Right cardiac atrium (tissue), 5 donors: Measurements from ENCODE around the gene RADIL. TPM values are rescaled to one million over a fixed set of nuclear protein-coding genes. Genes with fewer than 3 reads are reported as not detected.

Experiments
- ATAC-seq, 2 donors: fragments of 200-7000 bp; cut with Tn5 transposase; one replicate each; pipeline versions ENCODE4 v1.8.0 to v1.9.1; 2020; ENCODE audit warnings: moderate library complexity in 2 of 2, mild to moderate bottlenecking in 1 of 2
- DNase-seq, 3 donors: peaks; one replicate each; pipeline ENCODE4 v3.0.0-alpha.2; 2020
- H3K27ac ChIP-seq: one replicate; pipeline ENCODE4 v1.5.1; 2013; ENCODE audit warnings: mild to moderate bottlenecking, low read length, control low read depth, moderate library complexity
- H3K27me3 ChIP-seq: one replicate; pipeline ENCODE4 v1.6.1; 2013; ENCODE audit not compliant: control insufficient read depth, insufficient read depth
- H3K4me1 ChIP-seq: one replicate; pipeline ENCODE4 v1.6.1; 2013; ENCODE audit warnings: low read length; ENCODE audit not compliant: control insufficient read depth, insufficient read depth
- H3K4me3 ChIP-seq: one replicate; pipeline ENCODE4 v1.5.1; 2013; ENCODE audit warnings: low read length, control low read depth
- H3K9me3 ChIP-seq: one replicate; pipeline ENCODE4 v1.6.1; 2013; ENCODE audit warnings: low read length; ENCODE audit not compliant: control insufficient read depth
- WGBS: extraction: QIAGEN DNeasy Blood & Tissue Kit; methylation state at CpG from one replicate; pipeline ENCODE4 v1.1.7; 2013; 5-methylcytosine and 5-hydroxymethylcytosine counted together
- intact Hi-C, 4 donors: fragments of 100-400 bp; cut with DNase I; formaldehyde crosslinking; loops; one replicate each; pipeline versions ENCODE4 v1.11.0 to v1.14.0; 2022 to 2023
- polyA plus RNA-seq: library from polyadenylated mRNA; stranded (reverse); fragments of 200-250 nt; gene quantifications from one replicate; pipeline ENCODE4 v1.2.3, GENCODE V29; 2013
- total RNA-seq, 4 donors: library from RNA; stranded (reverse); fragmentation: NEBNext Ultra II Directional; extraction: Animal tissue kit (Norgen Biotek cat#: 25700); gene quantifications; one replicate each; pipeline ENCODE4 v1.2.1, GENCODE V29; 2021
- donor health status: healthy with polysubstance abuse.
- donor health status: DM: no; HTN: yes; CAD: no.
- donor health status: DM: no; HTN: no; CAD: no.
- donor health status: DM: no; HTN: yes; CAD: no; lungs with severe emphysema.
- donor health status: DM: yes; HTN: yes; CAD: no.

Gene RADIL
- total and polyA plus RNA-seq, 5 donors, result 4.7 to 12.0 (median 8.6) TPM

- Histone ChIP-seq H3K4me1 (no peaks in the 10 kb centered on the region), H3K4me3 (no peak overlapping the region), H3K27me3 (no peaks in the 10 kb centered on the region), H3K27ac (no peak overlapping the region), H3K9me3 (no peaks in the 10 kb centered on the region)
- DNase-seq (peak; percentile 60 to 86 (median 82)), ATAC-seq (peak; percentile 19 to 43)
- 81% methylated on average over 26 of the region's 26 CpGs for WGBS
- intact Hi-C loops, result loop anchor here in 2 of 4 donors (10.0 kb wide), 2 partner anchors 95 to 295 kb away; partner anchors contain the start of gene RADIL (in 1 of the 2)
Measured at GRCh38 chr7:4789194-4790077, 94.1 kb downstream of the RADIL start.

- DNase-seq, result peak in 2 of 3 donors; percentile 62 to 73
- WGBS, result 92% methylated on average over 27 of the region's 27 CpGs
- intact Hi-C loops, result no loop called here
Measured at GRCh38 chr7:4788627-4789189, 94.8 kb downstream of the RADIL start.

GRCh38 chr7:4787947-4788626, 95.4 kb downstream of the RADIL start:
- Histone ChIP-seq H3K4me3 (no peak overlapping the region), H3K9me3 (no peaks in the 10 kb centered on the region), H3K27ac (no peak overlapping the region), H3K27me3 (no peaks in the 10 kb centered on the region), H3K4me1 (no peaks in the 10 kb centered on the region)
- 84% methylated on average over 23 of the region's 23 CpGs for WGBS
- ATAC-seq (no peak), DNase-seq (peak in 2 of 3 donors; percentile 53 to 68)
- intact Hi-C loops, result no loop called here

More at GRCh38 chr7:4788627-4789189, 94.8 kb downstream of the RADIL start:
- ATAC-seq, result no peak
- H3K4me1 ChIP-seq, result no peaks in the 10 kb centered on the region
- H3K9me3 ChIP-seq, result no peaks in the 10 kb centered on the region
- no peaks in the 10 kb centered on the region for H3K27me3 ChIP-seq
- H3K4me3 ChIP-seq, result no peak overlapping the region
- H3K27ac ChIP-seq, result no peak overlapping the region

GRCh38 chr7:4787541-4787940, 96.0 kb downstream of the RADIL start:
- Histone ChIP-seq H3K27ac (no peak overlapping the region), H3K4me3 (no peak overlapping the region), H3K9me3 (no peaks in the 10 kb centered on the region), H3K4me1 (no peaks in the 10 kb centered on the region), H3K27me3 (no peaks in the 10 kb centered on the region)
- intact Hi-C loops, result no loop called here
- DNase-seq, result peak in 2 of 3 donors; percentile 57 to 58
- no peak for ATAC-seq
- WGBS, result 93% methylated on average over 17 of the region's 17 CpGs

GRCh38 chr7:4786015-4786414, 97.5 kb downstream of the RADIL start:
- Histone ChIP-seq H3K9me3 (no peaks in the 10 kb centered on the region), H3K27me3 (no peaks in the 10 kb centered on the region), H3K27ac (no peak overlapping the region), H3K4me1 (no peaks in the 10 kb centered on the region), H3K4me3 (no peak overlapping the region)
- ATAC-seq (no peak), DNase-seq (peak in 1 of 3 donors; percentile 48)
- intact Hi-C loops, result no loop called here
- WGBS, result 94% methylated on average over 17 of the region's 17 CpGs

- no peak for ATAC-seq
- 91% methylated on average over 20 of the region's 20 CpGs for WGBS
- intact Hi-C loops, result no loop called here
- H3K4me3 ChIP-seq, result no peak overlapping the region
- DNase-seq, result peak in 1 of 3 donors; percentile 43
- H3K9me3 ChIP-seq, result no peaks in the 10 kb centered on the region
- H3K4me1 ChIP-seq, result no peaks in the 10 kb centered on the region
- H3K27ac ChIP-seq, result no peak overlapping the region
- no peaks in the 10 kb centered on the region for H3K27me3 ChIP-seq
Measured at GRCh38 chr7:4785371-4785770, 98.1 kb downstream of the RADIL start.

- DNase-seq (peak; percentile 55 to 85 (median 82)), ATAC-seq (peak; percentile 62 to 73)
- Histone ChIP-seq H3K27ac (no peak overlapping the region), H3K9me3 (no peaks in the 10 kb centered on the region), H3K4me1 (no peaks in the 10 kb centered on the region), H3K4me3 (no peak overlapping the region), H3K27me3 (no peaks in the 10 kb centered on the region)
- intact Hi-C loops, result no loop called here
- WGBS, result 72% methylated on average over 19 of the region's 19 CpGs
Measured at GRCh38 chr7:4784799-4785198, 98.7 kb downstream of the RADIL start.

GRCh38 chr7:4783762-4784351, 99.7 kb downstream of the RADIL start:
- Histone ChIP-seq H3K4me3 (no peak overlapping the region), H3K27me3 (no peaks in the 10 kb centered on the region), H3K27ac (no peak overlapping the region), H3K9me3 (no peaks in the 10 kb centered on the region), H3K4me1 (no peaks in the 10 kb centered on the region)
- DNase-seq (peak in 2 of 3 donors; percentile 62 to 73), ATAC-seq (peak in 1 of 2 donors; percentile 1)
- intact Hi-C loops, result no loop called here
- WGBS, result 88% methylated on average over 40 of the region's 40 CpGs

GRCh38 chr7:4783292-4783652, 100.2 kb downstream of the RADIL start:
- Histone ChIP-seq H3K27me3 (no peaks in the 10 kb centered on the region), H3K27ac (no peak overlapping the region), H3K9me3 (no peaks in the 10 kb centered on the region), H3K4me3 (no peak overlapping the region), H3K4me1 (no peaks in the 10 kb centered on the region)
- WGBS, result 88% methylated on average over 16 of the region's 16 CpGs
- intact Hi-C loops, result no loop called here
- ATAC-seq, result no peak
- DNase-seq, result peak in 1 of 3 donors; percentile 54

- intact Hi-C loops, result no loop called here
- Histone ChIP-seq H3K27me3 (no peaks in the 10 kb centered on the region), H3K27ac (no peak overlapping the region), H3K9me3 (no peaks in the 10 kb centered on the region), H3K4me1 (no peaks in the 10 kb centered on the region), H3K4me3 (no peak overlapping the region)
- 92% methylated on average over 36 of the region's 36 CpGs for WGBS
- ATAC-seq (no peak), DNase-seq (peak in 1 of 3 donors; percentile 57)
Measured at GRCh38 chr7:4782333-4783291, 100.9 kb downstream of the RADIL start.
